NCI-H1694 (cell line): ENCODE results near the gene UMOD.
"Not testable (repeated sequence)": the region's sequence is repeated elsewhere in the genome, so short reads cannot be mapped to it uniquely, and the experiment has no call there.

Experiments used
- DNase-seq: peaks from one replicate; lab custom pipeline; 2025; lab: John Stamatoyannopoulos, UW

UMOD gene

DNA sequence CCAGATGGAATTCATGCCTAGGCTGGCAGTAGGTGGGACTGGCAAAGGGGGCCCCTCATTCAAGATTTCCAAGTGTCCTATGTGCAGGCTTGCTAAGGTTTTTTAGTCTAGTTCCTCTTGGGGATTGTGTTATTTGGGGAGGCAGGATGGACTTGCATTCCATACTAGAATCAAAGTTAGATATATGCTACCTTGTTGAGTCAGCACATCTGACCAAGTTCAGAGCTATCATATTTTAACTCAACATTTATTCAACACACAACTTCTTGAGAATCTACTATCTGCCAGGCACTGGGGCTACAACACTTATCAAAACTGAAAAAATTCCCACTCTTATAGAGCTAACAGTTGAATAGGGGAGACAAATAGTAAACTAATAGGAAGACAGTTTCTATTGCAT is 31.9 kb downstream of the UMOD start:
- no peak for DNase-seq

DNA sequence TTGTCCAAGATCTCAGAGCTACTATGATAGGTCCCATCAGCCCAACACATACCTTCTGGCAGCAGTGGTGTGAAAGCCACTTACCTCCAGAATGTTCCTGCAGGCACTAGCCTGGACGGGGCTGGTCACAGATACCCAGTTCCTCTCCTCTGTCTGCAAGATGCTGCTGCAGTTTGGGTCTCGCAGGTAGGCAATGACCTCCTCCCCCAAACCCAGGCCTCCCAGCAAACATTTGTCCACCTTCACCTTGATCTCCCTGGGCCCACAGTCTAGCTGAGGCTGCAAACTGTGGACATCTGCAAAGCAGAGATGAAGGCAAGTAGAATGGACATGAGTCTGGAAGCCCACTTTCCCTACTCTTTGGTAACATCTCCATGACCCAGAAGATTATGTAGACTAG is 32.3 kb downstream of the UMOD start:
- no peak for DNase-seq

DNA sequence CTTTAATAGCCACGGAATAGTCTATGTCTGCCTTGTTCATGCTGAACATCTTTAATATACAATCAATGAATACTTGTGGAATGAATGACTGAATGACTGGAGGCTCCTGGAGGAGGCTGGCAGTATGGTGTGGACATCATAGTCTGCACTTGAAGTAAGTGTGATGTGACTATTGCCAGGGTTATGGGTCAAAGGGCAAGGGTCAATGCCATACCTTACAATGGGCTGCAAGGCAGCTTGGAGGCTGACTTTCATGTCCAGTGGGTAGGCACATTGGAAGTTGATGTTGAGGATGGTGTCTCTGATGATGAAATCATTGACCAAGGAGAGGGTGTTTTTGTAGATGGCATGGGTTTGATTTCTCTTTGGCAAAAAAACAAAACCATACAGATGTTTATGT is 33.1 kb downstream of the UMOD start:
- no peak for DNase-seq

DNA sequence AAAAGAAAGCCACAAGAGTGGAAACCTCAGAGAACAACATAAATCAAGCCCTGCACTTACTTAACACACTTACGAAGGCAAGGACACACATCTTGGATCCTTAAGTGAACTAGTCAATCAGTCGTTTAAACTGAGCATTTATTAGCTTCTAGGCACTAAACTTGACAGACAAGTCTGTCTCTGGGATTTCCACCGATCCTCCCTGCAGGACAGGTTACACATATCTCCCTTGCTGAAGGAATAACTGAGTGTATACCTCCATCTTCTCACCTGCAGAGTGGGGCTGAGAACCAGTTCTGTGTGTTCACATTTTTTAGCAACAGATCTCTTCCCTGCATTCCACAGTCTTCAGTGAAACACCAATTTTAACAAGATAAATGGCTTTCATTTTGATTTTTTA is 34.1 kb downstream of the UMOD start:
- DNase-seq: no peak

DNA sequence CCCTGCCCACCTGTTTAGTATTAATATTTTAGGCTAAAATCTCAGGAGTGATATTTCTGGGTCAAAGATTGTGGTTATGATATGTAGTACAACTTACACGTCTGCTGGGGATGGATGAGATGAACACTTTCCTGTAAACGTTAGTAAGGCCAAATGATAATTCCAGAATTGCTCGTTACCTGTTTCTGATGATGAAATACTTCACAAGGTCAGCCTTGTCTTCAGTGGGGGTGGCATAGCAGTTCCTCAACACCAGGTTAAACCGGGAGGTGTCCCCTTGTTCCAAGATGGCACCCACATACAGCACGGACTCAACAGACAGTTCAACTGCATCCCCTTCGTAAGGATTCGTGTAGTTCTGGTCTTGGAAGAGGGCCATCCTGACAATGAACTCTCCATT is 34.5 kb downstream of the UMOD start:
- DNase-seq: no peak

DNA sequence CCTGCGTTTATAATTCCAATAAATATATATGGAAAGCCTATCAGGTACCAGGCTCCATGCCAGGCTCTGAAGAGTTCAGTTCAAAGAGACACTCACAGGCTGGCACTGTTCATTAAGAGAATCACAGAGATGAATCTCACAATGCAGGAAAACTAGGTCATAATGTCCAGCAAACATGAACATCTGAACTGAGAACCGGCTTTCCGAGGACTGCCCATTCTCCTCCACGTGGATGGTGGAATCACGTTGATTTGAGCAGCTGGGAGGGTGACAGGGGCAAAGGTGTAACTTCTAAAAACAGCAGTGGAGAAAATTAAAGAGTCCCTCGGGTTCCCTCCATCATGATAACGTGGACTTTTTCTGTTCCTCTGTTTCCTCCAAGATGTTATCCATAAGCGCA is 35.4 kb downstream of the UMOD start:
- DNase-seq: no peak

DNA sequence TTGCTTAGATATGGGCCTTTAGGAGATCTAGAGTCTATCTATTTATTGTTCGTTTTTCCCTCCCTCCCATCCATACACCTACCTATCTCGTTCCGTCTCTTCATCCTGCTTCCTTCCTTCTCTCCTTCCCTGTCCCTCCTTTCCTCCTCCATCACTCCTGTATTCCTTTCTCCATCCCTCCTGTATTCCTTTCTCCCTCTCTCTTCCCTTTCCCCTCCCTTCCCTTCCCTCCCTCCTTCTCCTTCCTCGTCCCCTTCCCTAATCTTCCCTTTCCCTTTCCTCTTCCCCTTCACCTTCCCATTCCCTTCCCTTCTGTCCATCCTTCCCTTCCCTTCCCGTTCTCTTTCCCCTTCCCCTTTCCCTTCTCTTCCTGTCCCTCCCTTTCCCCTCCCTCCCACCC is 35.8 kb downstream of the UMOD start:
- DNase-seq: no peak

DNA sequence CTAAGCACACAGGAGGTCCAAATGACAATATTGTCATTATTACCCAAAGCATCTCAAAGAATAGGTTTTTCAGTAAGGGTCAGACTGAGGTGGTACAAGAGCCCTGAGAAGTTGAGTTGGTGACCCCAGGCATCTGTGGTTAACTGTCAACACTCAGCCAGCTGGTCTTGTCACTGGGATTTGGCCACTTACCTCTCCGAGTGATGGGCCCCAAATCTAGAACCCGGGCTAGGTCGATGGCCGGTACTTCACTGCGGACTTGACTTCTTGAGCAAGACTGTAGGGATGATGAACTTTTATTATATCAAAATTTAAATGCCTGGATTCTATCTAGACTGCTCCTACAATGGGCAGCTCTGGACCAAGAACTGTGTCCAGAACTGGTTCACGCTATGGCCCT is 36.8 kb downstream of the UMOD start:
- DNase-seq: no peak

DNA sequence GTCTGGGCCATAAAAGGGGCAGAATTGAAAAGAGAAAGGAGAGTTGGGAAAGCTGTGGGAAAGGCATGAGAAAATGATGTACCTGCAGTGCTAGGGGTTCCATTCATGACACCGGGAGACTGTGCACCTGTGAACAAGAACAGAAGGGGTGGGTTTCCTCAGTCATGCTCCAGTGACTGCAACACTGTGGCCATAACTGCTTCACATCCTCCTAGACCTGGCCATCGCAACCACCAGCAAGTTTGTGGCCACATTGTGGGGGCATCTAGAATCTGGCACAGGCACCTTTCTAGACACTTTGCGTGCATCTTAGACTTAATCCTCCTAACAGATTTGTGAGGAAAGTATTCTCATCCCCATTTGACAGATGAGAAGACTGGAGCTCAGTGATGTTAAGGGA is 37.9 kb downstream of the UMOD start:
- DNase-seq: no peak

DNA sequence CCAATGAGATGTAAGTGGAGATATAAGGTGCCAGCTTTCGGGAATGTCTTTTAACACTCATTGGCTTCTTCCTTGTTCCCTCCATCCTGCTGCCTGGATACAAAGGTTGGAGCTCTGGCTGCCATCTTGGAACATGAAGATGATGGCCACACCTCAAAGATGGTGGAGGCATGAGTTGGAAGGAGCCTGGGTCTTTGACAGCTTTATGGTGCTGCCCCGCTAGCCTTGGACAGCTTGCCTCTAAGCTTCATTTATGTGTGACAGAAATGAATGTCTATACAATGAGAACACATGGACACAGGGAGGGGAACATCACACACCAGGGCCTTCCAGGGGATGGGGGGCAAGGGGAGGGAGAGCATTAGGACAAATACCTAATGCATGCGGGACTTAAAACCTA is 38.8 kb downstream of the UMOD start:
- no peak for DNase-seq

DNA sequence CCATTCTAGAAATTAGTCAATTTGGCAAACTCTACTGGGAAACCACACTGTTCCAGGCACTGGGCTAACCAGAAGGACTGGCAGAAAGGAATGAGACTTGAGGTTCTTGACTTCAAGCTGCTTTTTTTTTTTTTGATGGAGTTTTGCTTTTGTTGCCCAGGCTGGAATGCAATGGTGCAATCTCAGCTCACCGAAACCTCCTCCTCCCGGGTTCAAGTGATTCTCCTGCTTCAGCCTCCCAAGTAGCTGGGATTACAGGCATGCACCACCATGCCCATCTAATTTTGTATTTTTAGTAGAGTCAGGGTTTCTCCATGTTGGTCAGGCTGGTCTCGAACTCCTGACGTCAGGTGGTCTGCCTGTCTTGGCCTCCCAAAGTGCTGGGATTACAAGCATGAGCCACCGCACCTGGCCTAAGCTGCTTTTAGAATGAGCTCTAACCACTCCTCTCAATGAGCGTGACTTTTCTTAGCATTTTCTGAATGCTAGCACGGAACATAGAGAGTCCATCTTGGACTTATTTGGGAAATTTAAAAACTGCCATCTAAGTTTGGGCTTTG is 39.9 kb downstream of the UMOD start:
- DNase-seq: not testable (repeated sequence)

DNA sequence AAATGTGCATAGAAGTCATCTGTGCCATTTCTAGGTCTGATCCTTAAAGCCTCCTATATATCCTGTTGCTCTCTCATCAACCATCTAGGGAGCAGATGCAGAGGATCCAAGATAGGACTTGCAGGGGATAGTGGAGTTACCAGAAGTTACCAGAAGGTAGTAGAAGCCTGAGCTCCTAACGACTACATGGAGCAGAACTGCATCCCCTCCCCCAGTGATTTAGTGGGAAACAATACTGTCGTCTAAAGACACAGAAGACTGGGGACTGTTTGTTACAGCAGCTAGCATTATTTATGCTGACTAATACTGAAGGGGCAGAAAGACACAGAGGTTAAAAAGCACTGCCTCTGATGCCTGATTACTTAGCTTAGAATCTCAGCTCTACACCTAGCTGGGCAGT is 41.0 kb downstream of the UMOD start:
- DNase-seq: no peak

DNA sequence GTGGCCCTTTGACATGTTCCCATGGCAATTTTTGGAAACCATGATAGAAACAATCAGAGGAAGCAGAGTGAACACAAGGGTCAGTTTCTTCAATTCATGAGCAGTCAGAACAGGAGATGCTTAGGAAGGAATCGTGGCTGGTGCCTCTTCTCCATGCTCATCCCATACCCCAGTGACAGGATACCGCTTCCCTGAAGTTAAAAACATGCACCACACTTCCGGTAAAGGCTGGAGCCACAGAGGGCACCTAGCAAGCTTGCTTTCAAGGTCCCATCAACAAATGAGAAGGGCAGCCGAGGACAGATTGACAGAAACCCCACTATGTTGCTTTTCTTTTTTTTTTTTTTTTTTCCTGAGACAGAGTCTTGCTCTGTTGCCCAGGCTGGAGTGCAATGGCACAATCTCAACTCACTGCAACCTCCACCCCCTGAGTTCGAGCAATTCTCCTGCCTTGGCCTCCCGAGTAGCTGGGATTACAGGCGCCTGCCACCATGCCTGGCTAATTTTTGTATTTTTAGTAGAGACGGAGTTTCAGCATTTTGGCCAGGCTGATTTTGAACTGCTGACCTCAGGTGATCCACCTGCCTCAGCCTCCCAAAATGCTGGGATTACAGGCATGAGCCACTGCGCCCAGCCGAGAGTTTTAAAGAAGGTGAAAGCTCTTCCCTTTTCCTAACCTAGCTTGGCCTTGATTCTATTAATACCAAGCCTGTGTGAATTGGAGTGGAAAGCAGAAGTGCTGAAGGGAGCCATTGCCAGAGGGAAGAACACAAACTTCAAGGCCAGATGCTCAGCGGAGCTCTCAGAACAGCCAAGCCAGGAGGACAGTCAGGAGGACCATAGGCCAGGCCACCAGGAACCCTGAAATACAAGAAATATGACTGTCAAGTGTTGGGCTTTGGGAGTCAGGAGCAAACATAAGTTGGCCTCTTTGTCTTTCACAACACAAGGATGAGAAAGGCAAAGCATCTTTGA is 41.8 kb downstream of the UMOD start:
- no peak for DNase-seq

DNA sequence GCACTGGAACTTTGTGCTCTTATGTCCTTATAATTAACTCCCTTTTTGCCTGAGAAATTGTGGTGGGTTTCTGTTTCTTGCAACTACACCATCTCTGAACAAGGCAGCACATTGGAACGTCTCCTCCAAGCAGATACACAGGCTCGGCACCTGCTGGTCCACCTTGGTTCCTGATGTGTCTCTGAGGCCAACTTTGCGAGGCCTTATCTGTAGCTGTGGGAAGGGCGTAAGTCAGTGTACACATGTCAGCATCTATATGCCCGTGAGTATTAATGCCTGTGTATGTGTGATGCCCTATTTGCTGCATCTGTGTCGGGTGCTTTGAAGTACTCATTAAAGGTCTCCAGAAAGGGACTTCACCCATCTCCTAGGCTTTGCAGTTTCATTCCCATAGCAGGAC is 42.7 kb downstream of the UMOD start:
- DNase-seq: no peak

DNA sequence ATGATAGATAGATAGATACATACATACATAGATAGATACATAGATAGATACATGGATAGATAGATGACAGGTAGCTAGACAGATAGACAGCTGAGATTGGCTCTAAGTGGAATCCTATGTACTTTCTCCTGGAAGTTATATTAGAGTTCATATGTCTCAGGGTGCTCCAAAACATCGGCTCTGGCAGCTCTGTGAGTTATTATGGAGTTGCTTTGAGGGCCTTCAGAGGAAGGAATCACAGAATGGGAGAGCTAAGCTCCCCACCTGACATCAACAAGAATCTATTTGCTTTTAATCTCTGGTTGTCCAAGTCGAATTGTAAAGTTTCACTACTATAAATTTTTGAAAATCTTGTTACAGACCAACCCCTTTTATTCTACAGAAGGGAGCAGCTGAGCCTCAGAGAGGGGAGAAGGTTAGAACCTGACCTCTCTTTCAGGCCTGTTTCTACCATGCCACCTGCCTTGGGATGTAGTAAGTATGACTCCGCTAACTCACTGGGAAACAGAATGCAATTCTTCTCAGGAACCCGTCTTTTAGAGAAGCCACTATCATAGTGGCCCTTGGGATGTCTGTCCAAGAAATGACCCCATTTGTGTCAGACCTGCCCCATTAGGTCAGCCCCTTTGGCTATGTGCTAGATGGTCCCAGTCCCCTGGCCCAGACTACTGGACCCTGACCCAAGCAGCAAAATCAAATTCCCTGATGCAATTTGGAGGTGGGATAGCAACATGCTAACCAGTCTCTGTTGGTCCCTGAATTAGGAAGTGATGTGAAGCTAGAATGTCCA is 43.5 kb downstream of the UMOD start:
- no peak for DNase-seq

DNA sequence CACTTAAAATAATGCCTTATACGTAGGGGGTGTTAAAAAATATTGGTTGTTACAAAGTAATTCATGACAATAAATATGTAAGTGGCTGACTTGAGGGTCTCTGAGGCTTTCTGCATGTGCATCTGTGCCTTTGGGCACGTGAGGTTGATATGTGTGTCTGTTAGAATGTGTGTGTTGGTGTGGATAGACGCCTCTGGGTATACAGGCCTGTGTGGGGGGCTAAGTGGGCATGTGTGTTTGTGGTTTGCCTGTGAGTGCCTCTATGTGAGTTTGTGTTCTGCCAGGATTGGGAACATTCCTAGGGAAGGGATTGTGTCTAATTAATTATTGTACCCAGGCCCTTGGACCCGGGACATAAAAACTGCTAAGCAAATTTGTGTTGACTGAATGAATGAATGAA is 44.2 kb downstream of the UMOD start:
- DNase-seq: no peak

DNA sequence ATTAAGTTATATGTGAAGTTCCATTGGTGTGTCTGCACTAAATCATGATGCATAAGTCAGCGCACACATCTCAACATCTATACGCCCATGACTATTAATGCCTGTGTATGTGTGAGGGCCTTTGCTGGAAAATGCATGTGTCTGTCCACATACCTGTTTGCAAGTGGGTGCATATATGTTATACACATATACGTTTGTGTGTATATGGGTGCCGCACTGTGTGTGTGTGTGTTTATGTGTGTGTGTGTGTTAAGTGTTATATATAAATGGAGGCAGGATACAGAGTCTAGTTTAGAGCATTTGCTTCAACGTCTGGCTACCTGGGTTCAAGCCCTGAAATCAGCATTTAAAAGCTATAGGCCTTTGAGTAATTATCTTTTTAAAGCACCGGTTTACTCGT is 44.7 kb downstream of the UMOD start:
- DNase-seq: no peak

DNA sequence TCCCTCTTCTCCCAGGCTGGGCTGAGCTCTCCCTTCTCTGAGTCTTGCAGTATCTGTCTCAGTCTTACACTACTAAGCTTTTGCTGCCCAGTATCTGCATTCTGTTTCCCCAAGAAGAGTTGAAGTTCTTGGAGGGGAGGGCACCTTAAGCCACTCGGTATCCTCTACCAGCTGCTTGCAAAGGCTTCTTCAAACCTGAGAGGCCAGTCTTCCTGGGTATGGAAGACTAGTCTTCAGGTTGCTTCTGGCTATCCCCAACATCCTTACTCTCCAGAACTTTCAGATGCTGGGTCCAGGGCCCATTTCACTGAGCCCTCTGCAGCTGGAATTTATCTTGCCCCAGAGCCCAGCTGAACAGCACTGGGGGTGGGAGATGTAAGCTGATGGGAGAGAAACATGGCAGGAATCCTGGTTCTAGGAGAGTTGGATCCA is 45.3 kb downstream of the UMOD start:
- no peak for DNase-seq

DNA sequence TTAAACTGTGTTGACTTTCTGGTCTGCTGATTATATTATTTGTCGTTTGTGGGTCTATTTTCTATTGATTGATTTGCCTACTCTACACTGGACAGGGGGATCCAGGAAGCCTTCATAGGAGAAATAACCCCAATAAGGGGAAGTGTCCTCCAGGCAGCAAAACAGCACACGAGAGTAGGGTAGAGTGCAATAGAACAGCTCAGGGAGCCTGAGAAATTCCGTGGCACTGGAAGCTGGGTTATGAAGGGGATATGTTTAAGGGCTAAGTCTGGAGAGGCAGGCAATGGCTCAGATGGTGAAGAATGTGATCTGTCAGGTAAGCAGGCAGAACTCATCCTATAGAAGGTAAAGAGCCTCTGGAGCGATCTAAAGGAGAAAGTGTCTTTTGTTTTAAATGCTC is 46.1 kb downstream of the UMOD start:
- no peak for DNase-seq

DNA sequence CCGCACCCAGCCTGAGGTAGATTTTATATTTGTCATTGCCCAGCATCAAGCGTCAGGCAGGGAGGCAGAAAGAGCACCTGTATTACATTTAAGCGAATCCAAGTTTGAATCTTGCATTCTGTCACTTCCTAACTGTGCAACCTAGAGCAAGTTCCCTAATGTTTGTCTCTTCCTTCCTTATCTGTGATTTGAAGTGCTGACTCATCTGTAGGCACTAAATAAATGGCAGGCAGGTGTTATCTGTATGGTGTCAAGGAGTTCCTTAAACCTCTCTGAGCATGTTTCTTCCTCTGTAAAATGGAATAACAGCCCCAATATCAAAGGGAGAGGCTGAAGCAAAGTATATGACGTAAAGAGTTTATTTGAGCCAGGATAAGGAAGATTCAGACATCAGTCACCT is 49.5 kb downstream of the UMOD start:
- DNase-seq: no peak

DNA sequence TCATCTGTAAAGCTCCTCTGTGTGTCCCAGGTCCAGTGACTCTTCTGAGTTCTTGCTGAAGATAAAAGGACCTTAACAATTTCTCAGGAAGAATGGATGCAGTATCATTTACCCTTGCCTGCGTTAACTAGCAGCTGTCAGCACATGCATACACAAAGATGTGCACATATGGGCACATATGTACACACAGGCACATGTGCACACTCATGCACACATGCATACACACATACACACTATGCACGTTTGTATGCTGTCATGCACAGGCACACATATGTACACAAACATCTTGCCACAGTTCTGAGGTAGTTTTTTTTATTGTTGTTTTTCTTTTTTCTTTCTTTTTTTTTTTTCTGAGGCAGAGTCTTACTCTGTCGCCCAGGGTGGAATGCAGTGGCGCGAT is 50.1 kb downstream of the UMOD start:
- no peak for DNase-seq

DNA sequence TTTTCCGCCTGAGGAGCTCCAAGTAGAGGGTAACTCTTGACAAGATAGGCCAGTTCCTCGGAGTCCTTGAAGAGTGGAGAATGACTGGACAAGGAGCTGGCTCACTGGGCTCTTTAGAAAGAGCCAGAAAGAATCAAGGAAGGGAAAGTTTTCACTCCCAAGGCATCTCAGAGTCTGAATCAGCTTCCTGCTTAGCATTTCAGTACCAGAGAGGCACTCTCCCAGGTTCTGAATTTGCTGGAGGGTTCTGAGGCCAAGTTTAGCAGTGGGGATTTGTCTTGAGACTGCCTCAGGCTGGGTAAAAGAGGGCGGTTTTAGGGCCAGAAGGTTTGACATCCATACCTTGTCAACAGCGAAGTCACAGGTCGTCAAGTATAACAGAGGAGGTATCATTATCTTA is 50.7 kb downstream of the UMOD start:
- no peak for DNase-seq
